KG1 (cell line): ENCODE results near the gene LZTFL1.
"Not testable (repeated sequence)": the region's sequence is repeated elsewhere in the genome, so short reads cannot be mapped to it uniquely, and the experiment has no call there.

ENCODE experiments used
- DNase-seq: peaks from one replicate; lab custom pipeline; 2025; lab: John Stamatoyannopoulos, UW

Gene LZTFL1

GRCh38 chr3:45864760-45865519, 23.0 kb upstream of the LZTFL1 start:
- DNase-seq: no peak

GRCh38 chr3:45861043-45861719, 19.3 kb upstream of the LZTFL1 start:
- DNase-seq: no peak

- no peak for DNase-seq
Measured at GRCh38 chr3:45860481-45860880, 18.6 kb upstream of the LZTFL1 start.

- DNase-seq: no peak
Measured at GRCh38 chr3:45858809-45859543, 17.1 kb upstream of the LZTFL1 start.

- not testable (repeated sequence) for DNase-seq
Measured at GRCh38 chr3:45857024-45857423, 15.1 kb upstream of the LZTFL1 start.

GRCh38 chr3:45856323-45856722, 14.4 kb upstream of the LZTFL1 start:
- DNase-seq: not testable (repeated sequence)

GRCh38 chr3:45852828-45853227, 10.9 kb upstream of the LZTFL1 start:
- no peak for DNase-seq

- DNase-seq: no peak
Measured at GRCh38 chr3:45848392-45848791, 6.5 kb upstream of the LZTFL1 start.

GRCh38 chr3:45844616-45845015, 2.7 kb upstream of the LZTFL1 start:
- DNase-seq: no peak

- DNase-seq: no peak
Measured at GRCh38 chr3:45842851-45843625, 1.1 kb upstream of the LZTFL1 start.

GRCh38 chr3:45841420-45841756, 531 bp downstream of the LZTFL1 start:
- peak; percentile 21 for DNase-seq

- no peak for DNase-seq
Measured at GRCh38 chr3:45838466-45838865, 3.5 kb downstream of the LZTFL1 start.

GRCh38 chr3:45832699-45833098, 9.2 kb downstream of the LZTFL1 start:
- DNase-seq: no peak

GRCh38 chr3:45830121-45830520, 11.8 kb downstream of the LZTFL1 start:
- DNase-seq: no peak

- DNase-seq: no peak
Measured at GRCh38 chr3:45826908-45827307, 15.0 kb downstream of the LZTFL1 start.

- DNase-seq: no peak
Measured at GRCh38 chr3:45826321-45826720, 15.6 kb downstream of the LZTFL1 start.

- no peak for DNase-seq
Measured at GRCh38 chr3:45821127-45821526, 20.8 kb downstream of the LZTFL1 start.

GRCh38 chr3:45819543-45819942, 22.4 kb downstream of the LZTFL1 start:
- DNase-seq: no peak

GRCh38 chr3:45817831-45818522, 23.9 kb downstream of the LZTFL1 start:
- no peak for DNase-seq

GRCh38 chr3:45816544-45816943, 25.4 kb downstream of the LZTFL1 start:
- no peak for DNase-seq

- DNase-seq: no peak
Measured at GRCh38 chr3:45814322-45814721, 27.6 kb downstream of the LZTFL1 start.
